Right lobe of liver (tissue), 6 donors: ENCODE measurements around the gene PRMT3. TPM values are rescaled to one million over a fixed set of nuclear protein-coding genes. Genes with fewer than 3 reads are reported as not detected.
"Not testable (repeated sequence)": the region's sequence is repeated elsewhere in the genome, so short reads cannot be mapped to it uniquely, and the experiment has no call there.

Experiments
- ATAC-seq, 4 donors: fragments of 200-7000 bp; cut with Tn5 transposase; one replicate each; pipeline ENCODE4 v1.9.1; 2020; ENCODE audit warnings: mild to moderate bottlenecking in 4 of 4, moderate library complexity in 4 of 4
- DNase-seq, 3 donors: peaks; one replicate each; pipeline ENCODE4 v3.0.0-alpha.2; 2020
- H3K27ac ChIP-seq, 3 donors: fragments of 200-600 bp; one replicate each; pipeline ENCODE4 v1.8.0; 2022
- H3K27me3 ChIP-seq, 2 donors: fragments of 200-600 bp; one replicate each; pipeline ENCODE4 v1.8.0; 2022
- H3K36me3 ChIP-seq, 4 donors: fragments of 200-600 bp; sonication (generic) in 1 of 4; one replicate each; pipeline versions ENCODE4 v1.5.1 to v1.8.0; 2017 to 2022; ENCODE audit warnings: control low read depth in 1 of 4
- H3K4me1 ChIP-seq, 4 donors: fragments of 200-600 bp; sonication (generic) in 1 of 4; one replicate each; pipeline versions ENCODE4 v1.5.1 to v1.8.0; 2017 to 2022; ENCODE audit warnings: control low read depth in 1 of 4
- H3K4me3 ChIP-seq, 3 donors: fragments of 200-600 bp; one replicate each; pipeline ENCODE4 v1.8.0; 2022
- H3K9me3 ChIP-seq, 4 donors: fragments of 200-600 bp; sonication (generic) in 1 of 4; one replicate each; pipeline versions ENCODE4 v1.5.1 to v1.8.0; 2017 to 2022; ENCODE audit warnings: control low read depth in 1 of 4
- CTCF ChIP-seq, 4 donors: fragments of 200-600 bp in 3 of 4; fragments of 450-650 bp in 1 of 4; IDR thresholded peaks; one replicate each; pipeline versions ENCODE4 v1.5.1 to v1.8.0; 2016 to 2022; ENCODE audit warnings: antibody characterized with exemption in 4 of 4, mild to moderate bottlenecking in 2 of 4
- POLR2A ChIP-seq: fragments of 450-650 bp; IDR thresholded peaks from one replicate; pipeline ENCODE4 v1.6.1; 2017; ENCODE audit warnings: antibody characterized with exemption, mild to moderate bottlenecking
- WGBS: methylation state at CpG from one replicate; pipeline ENCODE4 v1.1.6; 2018; ENCODE audit warnings: low coverage, low lambda C conversion rate; ENCODE audit not compliant: insufficient coverage; ENCODE audit errors: missing lambda C conversion rate; 5-methylcytosine and 5-hydroxymethylcytosine counted together
- intact Hi-C, 2 donors: fragments of 100-400 bp; cut with DNase I; formaldehyde crosslinking; loops; one replicate each; pipeline versions ENCODE4 v1.11.2 to v1.14.1; 2022
- total RNA-seq, 6 experiments: library from RNA; depleted of rRNA in 2 of 6; stranded (reverse); fragments of >200 nt in 2 of 6; fragmentation: NEBNext Ultra II Directional in 3 of 6; extraction: Animal tissue kit (Norgen Biotek cat#: 25700) in 3 of 6; gene quantifications; one replicate each; pipeline versions ENCODE4 v1.1.0 to v1.2.4, GENCODE V29; 2016 to 2023
- donor health status: DM: no; HTN: yes; CAD: no.
- donor health status: DM: no; HTN: no; CAD: no.
- donor health status: DM: no; HTN: no; CAD: no.
- donor health status: DM: no; HTN: yes; CAD: no.
- donor health status: DM: no; HTN: yes; CAD: no.

Gene PRMT3
- total RNA-seq, 6 experiments from 2014 or later = 3.4 to 11.8 (median 4.6) TPM

- no peak overlapping the region for H3K27ac ChIP-seq
- intact Hi-C loops = no loop called here
- ATAC-seq (no peak), DNase-seq (no peak)
- H3K4me1 ChIP-seq = no peaks in the 10 kb centered on the region
- no peaks in the 10 kb centered on the region for H3K36me3 ChIP-seq
- TF ChIP-seq POLR2A = no peak
- H3K27me3 ChIP-seq = no peaks in the 10 kb centered on the region
- WGBS = 81% methylated on average over 2 of the region's 2 CpGs
- no peak overlapping the region for H3K4me3 ChIP-seq
- no peaks in the 10 kb centered on the region for H3K9me3 ChIP-seq
These were observed 87.5 kb downstream of the PRMT3 start for GRCh38 chr11:20474882-20475517.

- no peaks in the 10 kb centered on the region for H3K36me3 ChIP-seq
- H3K9me3 ChIP-seq = no peaks in the 10 kb centered on the region
- intact Hi-C loops = no loop called here
- DNase-seq (no peak), ATAC-seq (peak in 1 of 4 donors; percentile 56)
- H3K27ac ChIP-seq = no peak overlapping the region
- WGBS = 64% methylated on average over 7 of the region's 7 CpGs
- TF ChIP-seq POLR2A (no peak), CTCF (IDR thresholded peaks at IDR 0.05) (no peak)
- no peaks in the 10 kb centered on the region for H3K4me1 ChIP-seq
- H3K4me3 ChIP-seq = no peak overlapping the region
- H3K27me3 ChIP-seq = no peaks in the 10 kb centered on the region
These were observed 90.0 kb downstream of the PRMT3 start for GRCh38 chr11:20477418-20478090.

GRCh38 chr11:20479513-20479912 is 92.0 kb downstream of the PRMT3 start:
- Histone ChIP-seq H3K4me3 (no peak overlapping the region), H3K27ac (no peak overlapping the region), H3K4me1 (no peaks in the 10 kb centered on the region), H3K36me3 (no peaks in the 10 kb centered on the region), H3K27me3 (no peaks in the 10 kb centered on the region), H3K9me3 (no peaks in the 10 kb centered on the region)
- no peak for DNase-seq
- TF ChIP-seq POLR2A (no peak), CTCF (IDR thresholded peaks at IDR 0.05) (no peak)
- ATAC-seq = no peak
- WGBS = 95% methylated on average over 6 of the region's 6 CpGs
- intact Hi-C loops = no loop called here

- WGBS = 95% methylated on average over 1 of the region's 1 CpG
- intact Hi-C loops = no loop called here
- ATAC-seq (no peak), DNase-seq (no peak)
- Histone ChIP-seq H3K4me1 (no peaks in the 10 kb centered on the region), H3K36me3 (no peaks in the 10 kb centered on the region), H3K27ac (no peak overlapping the region), H3K9me3 (no peaks in the 10 kb centered on the region), H3K4me3 (no peak overlapping the region), H3K27me3 (no peaks in the 10 kb centered on the region)
- no peak for TF ChIP-seq CTCF (IDR thresholded peaks at IDR 0.05)
- no peak for TF ChIP-seq POLR2A
These were observed 96.4 kb downstream of the PRMT3 start for GRCh38 chr11:20483931-20484330.

GRCh38 chr11:20484416-20484815 is 96.9 kb downstream of the PRMT3 start:
- H3K9me3 ChIP-seq, intact Hi-C loops, ATAC-seq, DNase-seq, H3K27ac ChIP-seq, H3K4me1 ChIP-seq, H3K36me3 ChIP-seq, H3K27me3 ChIP-seq, H3K4me3 ChIP-seq: not testable (repeated sequence)
- WGBS = 88% methylated on average over 1 of the region's 1 CpG
